K562 (cell line): Measurements from ENCODE around the gene TBXAS1. TPM values are rescaled to one million over a fixed set of nuclear protein-coding genes. Genes with fewer than 3 reads are reported as not detected.
A peak's percentile ranks its signal among the peaks of the same experiment; 100 is the strongest.

Experiments
- ARID4B ChIP-seq: sonication (generic); formaldehyde crosslinking; IDR thresholded peaks from 2 replicates; pipeline ENCODE4 v1.8.0; 2022; ENCODE audit warnings: mild to moderate bottlenecking, missing genetic modification reagents
- ESRRA ChIP-seq: fragments of 450-650 bp; IDR thresholded peaks from 2 replicates; pipeline ENCODE4 v1.6.1; 2014; ENCODE audit warnings: low read depth, mild to moderate bottlenecking, moderate library complexity, borderline replicate concordance
- GABPB1 ChIP-seq: sonication (generic); formaldehyde crosslinking; IDR thresholded peaks from 2 replicates; pipeline ENCODE4 v1.8.0; 2022; ENCODE audit warnings: mild to moderate bottlenecking, missing genetic modification reagents
- HDGF ChIP-seq: fragments of 450-650 bp; IDR thresholded peaks from 2 replicates; pipeline ENCODE4 v1.6.1; 2016
- HOXB6 ChIP-seq: fragments of 250-450 bp; sonication (Bioruptor Pico); IDR thresholded peaks from 2 replicates; pipeline ENCODE4 v1.5.1; 2022; ENCODE audit warnings: mild to moderate bottlenecking, borderline replicate concordance
- JUND ChIP-seq, 2 experiments: IDR thresholded peaks; 2 replicates in 1 of 2; 3 replicates in 1 of 2; pipeline ENCODE4 v1.6.1; 2011; ENCODE audit warnings: borderline replicate concordance in 2 of 2, low read depth in 2 of 2, low read length in 2 of 2, improper control_type of control experiment in 1 of 2, missing biosample characterization in 1 of 2, missing genetic modification characterization in 1 of 2, missing genetic modification reagents in 1 of 2
- L3MBTL2 ChIP-seq: fragments of 450-650 bp; IDR thresholded peaks from 2 replicates; pipeline ENCODE4 v1.6.1; 2016; ENCODE audit warnings: mild to moderate bottlenecking, moderate library complexity
- MAZ ChIP-seq, 2 experiments: fragments of 450-650 bp in 1 of 2; sonication (generic) in 1 of 2; formaldehyde crosslinking; IDR thresholded peaks in 1 of 2; conservative IDR thresholded peaks in 1 of 2; 2 replicates each; pipeline versions ENCODE4 v1.4.0 to v1.5.0; 2020; ENCODE audit warnings: mild to moderate bottlenecking in 1 of 2, missing genetic modification reagents in 1 of 2
- MEF2D ChIP-seq: conservative IDR thresholded peaks from 2 replicates; pipeline ENCODE4 v1.6.1; 2016; ENCODE audit warnings: low read depth, missing genetic modification characterization, missing compliant biosample characterization
- NFE2 ChIP-seq: IDR thresholded peaks from 2 replicates; pipeline ENCODE4 v1.6.1; 2014; ENCODE audit warnings: antibody characterized with exemption, low read depth
- NR1H2 ChIP-seq: sonication (generic); formaldehyde crosslinking; IDR thresholded peaks from 2 replicates; pipeline ENCODE4 v1.4.0; 2020; ENCODE audit warnings: mild to moderate bottlenecking, missing genetic modification reagents
- ZBTB34 ChIP-seq: fragments of 250-450 bp; sonication (Bioruptor Pico); IDR thresholded peaks from 2 replicates; pipeline ENCODE4 v1.8.0; 2021; ENCODE audit warnings: mild to moderate bottlenecking, moderate library complexity
- ZC3H8 ChIP-seq: fragments of 450-650 bp; IDR thresholded peaks from 2 replicates; pipeline ENCODE4 v1.6.1; 2017
- ZNF76 ChIP-seq: fragments of 250-450 bp; sonication (Bioruptor Pico); IDR thresholded peaks from 2 replicates; pipeline ENCODE4 v1.4.0; 2020; ENCODE audit warnings: mild to moderate bottlenecking, moderate library complexity, borderline replicate concordance
- polyA plus RNA-seq, 8 experiments: library from polyadenylated mRNA; depleted of rRNA in 4 of 8; stranded (reverse) in 5 of 8; unstranded in 3 of 8; fragments of >200 nt; fragmentation: Nextera tagmentation in 2 of 8; fragmentation: Illumina TruSeq in 1 of 8; extraction: Ambion mirVana in 2 of 8; extraction: Trizol in 1 of 8; gene quantifications; 2 replicates each; pipeline versions ENCODE4 v1.2.1 to v1.2.3, GENCODE V29; 2011 to 2014; ENCODE audit warnings: inconsistent platforms in 1 of 8, missing spikeins in 1 of 8
- total RNA-seq, 7 experiments: library from RNA; depleted of rRNA in 6 of 7; stranded (reverse); fragments of >200 nt in 6 of 7; fragmentation: Illumina TruSeq in 2 of 7; extraction: Trizol in 2 of 7; gene quantifications; 2 replicates each; pipeline versions ENCODE4 v1.2.1 to v1.2.3, GENCODE V29; 2011 to 2021; ENCODE audit warnings: low replicate concordance in 1 of 7
- TF ChIP-seq, protein P1 (sequence below): sonication (generic); formaldehyde crosslinking; IDR thresholded peaks from 2 replicates; pipeline ENCODE4 v1.8.1; 2023; ENCODE audit warnings: mild to moderate bottlenecking, missing genetic modification reagents, moderate library complexity
- TF ChIP-seq, protein P2 (sequence below), 3 experiments: IDR thresholded peaks in 2 of 3; conservative IDR thresholded peaks in 1 of 3; 2 replicates each; pipeline ENCODE4 v1.5.1; 2011 to 2012; ENCODE audit warnings: low read length in 3 of 3, mild to moderate bottlenecking in 3 of 3, control low read depth in 2 of 3, improper control_type of control experiment in 1 of 3, inconsistent platforms in 1 of 3, low read depth in 1 of 3, mixed read lengths in 1 of 3, moderate library complexity in 1 of 3; ENCODE audit not compliant: insufficient read depth in 2 of 3
- TF ChIP-seq, protein P3 (sequence below): fragments of 450-650 bp; formaldehyde crosslinking; conservative IDR thresholded peaks from 2 replicates; pipeline ENCODE4 v1.4.0; 2022; ENCODE audit warnings: mild to moderate bottlenecking, missing genetic modification characterization

The TBXAS1 gene
- total and polyA plus RNA-seq, 9 of the 15 experiments (the other 6 are each of a cell fraction or from before 2014, with no cell fraction given): 1.1 to 8.3 (median 1.9) TPM

DNA sequence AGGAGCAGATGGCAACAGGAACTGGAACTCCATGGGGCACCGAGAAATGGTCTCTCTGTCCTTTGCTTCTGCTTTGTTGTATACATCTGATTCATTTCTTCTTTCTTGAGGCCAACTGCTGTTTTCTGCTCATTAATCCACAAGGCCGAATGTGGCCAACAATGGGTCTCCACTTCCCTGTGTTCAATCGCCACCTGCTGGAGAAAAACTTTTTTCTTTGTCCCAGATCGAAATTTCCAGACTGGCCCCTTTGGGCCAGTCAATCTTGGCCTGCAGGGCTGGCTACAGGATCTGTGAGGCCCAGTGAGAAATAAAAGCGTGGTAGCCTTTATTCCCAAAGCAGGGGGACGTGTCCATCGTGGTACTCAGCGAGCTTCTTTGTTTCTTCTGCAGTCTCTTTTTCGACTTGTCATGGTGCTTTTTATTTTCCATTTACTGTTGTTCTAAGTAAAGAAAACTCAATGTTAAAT is 174.9 kb downstream of the TBXAS1 start (continued):
- TF ChIP-seq MAZ (CRISPR knock-in tag; conservative IDR thresholded peaks at IDR 0.05 in 1 of 2, IDR thresholded peaks at IDR 0.05 in 1 of 2) (peak; percentile 13 to 63; a peak in 1 of 4 replicates), HDGF (0 out of 2 replicates have a peak, but pooled peaks have one; percentile 20), ZC3H8 (no peak), ZNF76 (CRISPR knock-in tag) (no peak), NR1H2 (CRISPR knock-in tag) (no peak), NFE2 (0 out of 2 replicates have a peak, but pooled peaks have one; percentile 5), ZBTB34 (no peak), ESRRA (0 out of 2 replicates have a peak, but pooled peaks have one; percentile 9), ARID4B (no peak), L3MBTL2 (no peak), HOXB6 (no peak), JUND (IDR thresholded peaks at IDR 0.05; ENCODE audit: borderline replicate concordance, low read depth, low read length) (0 out of 2 replicates have a peak, but pooled peaks have one; percentile 4), JUND (tag; IDR thresholded peaks at IDR 0.05; ENCODE audit: borderline replicate concordance, low read depth, low read length) (no peak), MEF2D (tag) (no peak), GABPB1 (no peak)
- TF ChIP-seq, protein P1, sequence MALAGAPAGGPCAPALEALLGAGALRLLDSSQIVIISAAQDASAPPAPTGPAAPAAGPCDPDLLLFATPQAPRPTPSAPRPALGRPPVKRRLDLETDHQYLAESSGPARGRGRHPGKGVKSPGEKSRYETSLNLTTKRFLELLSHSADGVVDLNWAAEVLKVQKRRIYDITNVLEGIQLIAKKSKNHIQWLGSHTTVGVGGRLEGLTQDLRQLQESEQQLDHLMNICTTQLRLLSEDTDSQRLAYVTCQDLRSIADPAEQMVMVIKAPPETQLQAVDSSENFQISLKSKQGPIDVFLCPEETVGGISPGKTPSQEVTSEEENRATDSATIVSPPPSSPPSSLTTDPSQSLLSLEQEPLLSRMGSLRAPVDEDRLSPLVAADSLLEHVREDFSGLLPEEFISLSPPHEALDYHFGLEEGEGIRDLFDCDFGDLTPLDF (CRISPR knock-in tag): peak; percentile 32; the same call in 1 of the 2 replicates
- TF ChIP-seq, protein P2, sequence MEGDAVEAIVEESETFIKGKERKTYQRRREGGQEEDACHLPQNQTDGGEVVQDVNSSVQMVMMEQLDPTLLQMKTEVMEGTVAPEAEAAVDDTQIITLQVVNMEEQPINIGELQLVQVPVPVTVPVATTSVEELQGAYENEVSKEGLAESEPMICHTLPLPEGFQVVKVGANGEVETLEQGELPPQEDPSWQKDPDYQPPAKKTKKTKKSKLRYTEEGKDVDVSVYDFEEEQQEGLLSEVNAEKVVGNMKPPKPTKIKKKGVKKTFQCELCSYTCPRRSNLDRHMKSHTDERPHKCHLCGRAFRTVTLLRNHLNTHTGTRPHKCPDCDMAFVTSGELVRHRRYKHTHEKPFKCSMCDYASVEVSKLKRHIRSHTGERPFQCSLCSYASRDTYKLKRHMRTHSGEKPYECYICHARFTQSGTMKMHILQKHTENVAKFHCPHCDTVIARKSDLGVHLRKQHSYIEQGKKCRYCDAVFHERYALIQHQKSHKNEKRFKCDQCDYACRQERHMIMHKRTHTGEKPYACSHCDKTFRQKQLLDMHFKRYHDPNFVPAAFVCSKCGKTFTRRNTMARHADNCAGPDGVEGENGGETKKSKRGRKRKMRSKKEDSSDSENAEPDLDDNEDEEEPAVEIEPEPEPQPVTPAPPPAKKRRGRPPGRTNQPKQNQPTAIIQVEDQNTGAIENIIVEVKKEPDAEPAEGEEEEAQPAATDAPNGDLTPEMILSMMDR (IDR thresholded peaks at IDR 0.05 in 2 of 3, conservative IDR thresholded peaks at IDR 0.05 in 1 of 3; ENCODE audit: insufficient read depth in 2 of 3, low read depth in 1 of 3, low read length in 3 of 3): peak; percentile 85 to 92 (median 88)
- TF ChIP-seq, protein P3, sequence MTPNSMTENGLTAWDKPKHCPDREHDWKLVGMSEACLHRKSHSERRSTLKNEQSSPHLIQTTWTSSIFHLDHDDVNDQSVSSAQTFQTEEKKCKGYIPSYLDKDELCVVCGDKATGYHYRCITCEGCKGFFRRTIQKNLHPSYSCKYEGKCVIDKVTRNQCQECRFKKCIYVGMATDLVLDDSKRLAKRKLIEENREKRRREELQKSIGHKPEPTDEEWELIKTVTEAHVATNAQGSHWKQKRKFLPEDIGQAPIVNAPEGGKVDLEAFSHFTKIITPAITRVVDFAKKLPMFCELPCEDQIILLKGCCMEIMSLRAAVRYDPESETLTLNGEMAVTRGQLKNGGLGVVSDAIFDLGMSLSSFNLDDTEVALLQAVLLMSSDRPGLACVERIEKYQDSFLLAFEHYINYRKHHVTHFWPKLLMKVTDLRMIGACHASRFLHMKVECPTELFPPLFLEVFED (CRISPR knock-in tag): no peak
